Measurements from ENCODE around the gene MARK1.

DNA sequence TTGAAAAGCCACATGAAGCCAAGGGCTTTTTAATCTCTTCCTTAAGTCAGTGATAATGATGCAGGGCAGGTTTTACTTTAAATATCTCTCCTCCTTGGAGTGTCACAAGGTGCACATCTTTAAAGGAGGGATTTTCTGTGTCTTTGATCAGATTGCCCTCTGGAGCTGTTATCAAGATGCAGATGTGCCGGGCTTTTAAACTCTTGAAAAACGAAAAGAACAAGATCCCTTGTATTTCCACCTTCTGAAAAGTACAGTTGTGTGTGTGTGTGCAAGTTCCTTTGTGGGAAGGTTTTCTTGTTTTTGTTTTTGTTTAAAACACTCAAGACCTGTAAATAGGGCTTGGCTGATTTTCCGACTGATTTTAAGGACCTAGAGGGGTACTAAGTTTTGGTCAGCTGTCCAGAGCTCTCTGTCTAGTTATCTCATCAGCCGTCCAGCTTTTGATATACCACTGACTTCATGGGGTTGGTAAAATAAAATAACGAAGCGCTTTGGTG lies 1.6 kb downstream of the MARK1 start:
- TF ChIP-seq CTCF (conservative IDR thresholded peaks at IDR 0.05; ENCODE audit: low read length) (no peak), EZH2phosphoT487 (IDR thresholded peaks at IDR 0.05; ENCODE audit: borderline replicate concordance, low read depth, low read length) (no peak)
